ENCODE data around the gene PGBD1.

- TF ChIP-seq CTCF (IDR thresholded peaks at IDR 0.05) (no peak), POLR2A (IDR thresholded peaks at IDR 0.05) (no peak), POLR2AphosphoS5 (IDR thresholded peaks at IDR 0.05) (no peak), EP300 (IDR thresholded peaks at IDR 0.05) (no peak)
Measured at GRCh38 chr6:28251661-28252008, 29.7 kb upstream of the PGBD1 start.

Data from gastroesophageal sphincter (tissue), 3 donors.